Left cardiac atrium (tissue), 4 donors: ENCODE results near the gene CBLN3. TPM values are rescaled to one million over a fixed set of nuclear protein-coding genes. Genes with fewer than 3 reads are reported as not detected.
"Not testable (repeated sequence)": the region's sequence is repeated elsewhere in the genome, so short reads cannot be mapped to it uniquely, and the experiment has no call there.

Source experiments
- ATAC-seq, 2 donors: fragments of 200-7000 bp; cut with Tn5 transposase; one replicate each; pipeline ENCODE4 v1.9.1; 2020; ENCODE audit warnings: mild to moderate bottlenecking in 2 of 2, moderate library complexity in 2 of 2
- DNase-seq: peaks from one replicate; pipeline ENCODE4 v3.0.0-alpha.2; 2020
- intact Hi-C, 2 donors: fragments of 100-400 bp; cut with DNase I; formaldehyde crosslinking; loops; one replicate each; pipeline versions ENCODE4 v1.14.1 to v1.15.1; 2022 to 2023
- long read RNA-seq: library from polyadenylated mRNA; unstranded; transcript quantifications from one replicate; pipeline ENCODE4 v2.0.0, GENCODE V29; 2021
- total RNA-seq, 2 donors: library from RNA; stranded (reverse); fragmentation: NEBNext Ultra II Directional; extraction: Animal tissue kit (Norgen Biotek cat#: 25700); gene quantifications; one replicate each; pipeline ENCODE4 v1.2.1, GENCODE V29; 2021
- donor health status: DM: no; HTN: yes; CAD: no.
- donor health status: DM: no; HTN: yes; CAD: no; lungs with severe emphysema.
- donor health status: DM: yes; HTN: yes; CAD: no.
- donor health status: Dilated cardiomyopathy.

CBLN3 gene
- 1 to 10 TPM; 2.2 to 2.5 TPM for total RNA-seq
- long read RNA-seq: 0 reads

DNA sequence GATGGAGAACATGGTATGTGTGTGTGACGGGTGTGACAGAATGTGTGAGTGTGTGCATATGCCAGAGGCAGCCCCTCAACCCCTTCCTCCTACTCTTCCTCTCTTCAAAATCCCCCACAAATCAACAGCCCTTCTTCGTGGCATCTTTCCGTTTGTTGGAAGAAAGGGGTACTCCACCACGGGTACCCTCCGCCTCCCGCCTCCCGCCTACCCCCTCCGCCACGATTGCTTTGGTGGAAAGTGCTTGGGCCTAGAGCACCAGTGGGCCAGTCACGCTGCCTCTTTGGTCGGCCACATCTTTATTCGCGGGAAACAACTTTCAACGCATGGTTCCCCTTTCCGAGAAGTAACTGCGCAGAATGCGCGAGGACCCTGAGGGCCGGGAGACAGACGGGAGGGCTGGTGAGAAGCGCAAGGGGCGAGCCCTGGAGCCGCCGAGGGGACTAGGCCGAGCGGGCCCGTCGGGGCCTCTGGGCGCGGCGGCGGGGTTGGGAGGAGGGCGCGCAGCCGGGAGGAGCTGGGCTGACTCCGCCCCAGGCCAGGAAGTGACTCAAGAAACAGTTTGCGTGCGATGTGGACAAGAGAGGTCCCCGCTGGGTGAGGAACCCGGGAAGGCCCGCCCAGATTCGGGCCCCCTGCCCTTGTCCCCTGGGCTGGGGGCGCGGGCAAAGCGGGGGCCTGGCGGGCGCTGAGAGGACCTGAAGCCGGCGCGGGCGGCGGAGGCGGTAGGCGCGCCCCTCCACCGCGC is at the start of gene CBLN3, which contains the start of gene KHNYN:
Gene CBLN3, minus strand, starts transcription at position 274 of the 748 bp plus-strand sequence. CDS start 614 bp downstream, outside the sequence.
Gene KHNYN, plus strand, starts transcription at position 560 of the 748 bp plus-strand sequence. CDS start 777 bp downstream, outside the sequence.
- peak; percentile 94 for DNase-seq
- intact Hi-C loops: loop anchor here (2.0 to 5.0 kb wide), 3 partner anchors 61 to 97 kb away; partner anchors contain the start of gene NFATC4 (in 2 of the 2)
- ATAC-seq: peak; percentile 82 to 92

DNA sequence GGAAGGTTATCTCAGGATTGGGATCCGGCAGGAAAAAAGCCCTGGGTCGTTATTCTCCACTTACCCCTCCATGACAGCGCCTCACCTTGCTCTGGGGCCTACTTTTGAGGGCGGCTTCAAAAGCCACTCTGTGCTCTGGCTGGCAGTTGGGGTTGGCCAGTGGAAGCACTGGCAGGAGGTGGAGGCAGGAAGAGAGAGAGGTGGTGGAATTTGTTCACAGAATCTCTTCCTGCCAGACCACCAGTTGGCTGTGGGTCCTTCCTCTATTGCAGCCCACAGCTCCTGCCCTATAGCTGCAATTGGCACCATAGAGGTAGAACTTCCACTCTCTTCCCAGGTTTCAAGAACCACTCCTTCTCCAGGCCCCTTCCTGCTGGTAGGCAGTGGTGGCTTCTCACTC is 45.8 kb upstream of the CBLN3 start:
- no peak for DNase-seq
- intact Hi-C loops: no loop called here
- no peak for ATAC-seq

- DNase-seq (no peak), ATAC-seq (no peak)
- intact Hi-C loops: no loop called here
Measured at GRCh38 chr14:24473211-24473610, 43.7 kb upstream of the CBLN3 start.

DNA sequence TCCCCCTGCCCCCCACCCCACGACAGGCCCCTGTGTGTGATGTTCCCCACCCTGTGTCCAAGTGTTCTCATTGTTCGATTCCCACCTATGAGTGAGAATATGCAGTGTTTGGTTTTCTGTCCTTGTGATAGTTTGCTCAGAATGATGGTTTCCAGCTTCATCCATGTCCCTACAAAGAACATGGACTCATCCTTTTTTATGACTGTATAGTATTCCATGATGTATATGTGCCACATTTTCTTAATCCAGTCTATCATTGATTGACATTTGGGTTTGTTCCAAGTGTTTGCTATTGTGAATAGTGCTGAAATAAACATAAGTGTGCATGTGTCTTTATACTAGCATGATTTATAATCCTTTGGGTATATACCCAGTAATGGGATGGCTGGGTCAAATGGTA is 41.0 kb upstream of the CBLN3 start:
- DNase-seq, ATAC-seq, intact Hi-C loops: not testable (repeated sequence)

- no peak for ATAC-seq
- no peak for DNase-seq
- intact Hi-C loops: no loop called here
Measured at GRCh38 chr14:24465805-24466204, 36.3 kb upstream of the CBLN3 start.

DNA sequence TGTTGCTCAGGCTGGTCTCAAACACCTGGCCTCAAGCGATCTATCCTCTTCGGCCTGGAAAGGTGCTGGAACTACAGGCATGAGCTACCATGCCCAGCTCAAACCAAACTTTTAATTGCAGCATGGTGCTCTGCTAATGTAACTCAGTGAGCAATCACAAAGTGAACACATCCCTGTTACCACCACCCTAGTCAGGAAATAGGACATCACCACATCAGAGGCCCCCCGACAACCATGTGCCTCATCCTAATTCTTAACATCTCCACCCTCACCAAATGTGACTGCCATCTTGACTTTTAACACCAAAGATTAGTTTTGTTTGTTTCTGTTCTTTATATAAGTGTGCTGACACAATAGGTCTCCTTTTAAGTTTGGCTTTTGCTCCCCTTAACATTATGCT is 35.9 kb upstream of the CBLN3 start:
- ATAC-seq (no peak), DNase-seq (no peak)
- intact Hi-C loops: no loop called here

DNA sequence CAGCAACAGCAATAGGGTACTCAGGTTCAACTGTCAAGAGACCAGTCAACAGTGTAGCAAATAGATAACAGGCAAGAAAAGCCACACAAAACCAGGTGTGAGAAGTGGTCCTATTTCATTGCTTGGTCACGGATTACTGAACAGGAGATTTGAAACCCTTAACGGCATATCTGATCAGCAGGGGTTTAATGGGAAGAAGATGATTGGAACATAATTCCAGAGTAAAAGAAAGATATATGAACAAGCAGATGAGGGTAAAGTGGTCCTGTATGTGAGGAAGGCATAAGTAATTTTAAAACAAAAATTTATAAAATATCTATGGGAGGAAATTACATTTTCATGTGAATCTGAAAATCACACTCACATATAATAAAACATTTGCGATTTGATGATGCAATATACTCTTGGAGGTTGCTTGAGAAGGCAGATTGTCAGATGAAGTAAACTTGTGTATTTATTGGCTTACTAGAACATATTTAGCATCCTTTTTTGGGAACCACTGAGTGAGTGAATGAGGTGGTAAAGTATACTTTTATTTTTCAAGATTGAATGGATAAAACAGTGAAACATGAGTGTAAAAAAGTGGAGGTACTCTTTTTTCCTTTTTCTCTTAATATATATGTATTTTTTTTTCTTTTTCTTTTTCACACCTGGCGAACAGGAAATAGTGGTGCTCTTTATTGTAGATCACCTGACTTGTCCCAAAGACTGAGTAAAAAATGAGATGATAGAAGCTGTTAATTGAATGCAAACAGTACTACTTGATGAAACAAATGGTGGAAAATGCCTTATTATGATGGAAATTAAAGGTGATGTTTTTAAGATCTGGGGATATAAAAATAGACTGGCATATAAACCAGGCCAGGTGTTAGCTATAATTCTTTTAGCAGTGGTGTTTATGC is 34.7 kb upstream of the CBLN3 start:
- no peak for DNase-seq
- intact Hi-C loops: no loop called here
- no peak for ATAC-seq

GRCh38 chr14:24463017-24463883 is 33.8 kb upstream of the CBLN3 start:
- intact Hi-C loops: no loop called here
- no peak for DNase-seq
- ATAC-seq: no peak

GRCh38 chr14:24461336-24461735 is 31.9 kb upstream of the CBLN3 start:
- intact Hi-C loops: no loop called here
- DNase-seq (no peak), ATAC-seq (no peak)

GRCh38 chr14:24459331-24459730 is 29.9 kb upstream of the CBLN3 start:
- intact Hi-C loops: no loop called here
- DNase-seq (no peak), ATAC-seq (no peak)

GRCh38 chr14:24458736-24459135 is 29.3 kb upstream of the CBLN3 start:
- no peak for ATAC-seq
- intact Hi-C loops: no loop called here
- DNase-seq: no peak

DNA sequence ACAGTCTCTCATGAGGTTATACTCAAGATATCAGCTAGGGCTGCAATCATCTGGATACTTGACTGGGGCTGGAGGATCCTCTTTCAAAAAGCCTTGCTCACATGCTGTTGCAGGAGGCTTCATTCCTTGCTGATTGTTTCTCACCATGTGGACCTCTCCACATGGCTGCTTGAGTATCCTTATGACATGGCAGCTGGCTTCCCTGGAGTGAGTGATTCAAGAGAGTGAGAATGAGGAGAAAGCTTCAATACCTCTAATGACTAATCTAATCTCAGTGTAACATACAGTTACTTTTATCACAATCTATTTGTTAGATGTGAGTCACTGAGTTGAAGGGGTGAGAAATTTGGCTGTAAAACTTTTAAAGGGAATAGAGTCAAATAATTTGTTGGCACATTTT is 27.5 kb upstream of the CBLN3 start:
- DNase-seq: no peak
- ATAC-seq: no peak
- intact Hi-C loops: no loop called here

DNA sequence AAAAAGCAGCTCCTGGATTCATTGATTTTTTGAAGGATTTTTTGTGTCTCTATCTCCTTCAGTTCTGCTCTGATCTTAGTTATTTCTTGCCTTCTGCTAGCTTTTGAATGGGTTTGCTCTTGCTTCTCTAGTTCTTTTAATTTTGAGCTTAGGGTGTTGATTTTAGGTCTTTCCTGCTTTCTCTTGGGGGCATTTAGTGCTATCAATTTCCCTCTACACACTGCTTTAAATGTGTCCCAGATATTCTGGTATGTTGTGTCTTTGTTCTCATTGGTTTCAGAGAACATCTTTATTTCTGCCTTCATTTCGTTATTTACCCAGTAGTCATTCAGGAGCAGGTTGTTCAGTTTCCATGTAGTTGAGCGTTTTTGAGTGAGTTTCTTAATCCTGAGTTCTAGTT is 21.4 kb upstream of the CBLN3 start:
- DNase-seq, ATAC-seq, intact Hi-C loops: not testable (repeated sequence)

DNA sequence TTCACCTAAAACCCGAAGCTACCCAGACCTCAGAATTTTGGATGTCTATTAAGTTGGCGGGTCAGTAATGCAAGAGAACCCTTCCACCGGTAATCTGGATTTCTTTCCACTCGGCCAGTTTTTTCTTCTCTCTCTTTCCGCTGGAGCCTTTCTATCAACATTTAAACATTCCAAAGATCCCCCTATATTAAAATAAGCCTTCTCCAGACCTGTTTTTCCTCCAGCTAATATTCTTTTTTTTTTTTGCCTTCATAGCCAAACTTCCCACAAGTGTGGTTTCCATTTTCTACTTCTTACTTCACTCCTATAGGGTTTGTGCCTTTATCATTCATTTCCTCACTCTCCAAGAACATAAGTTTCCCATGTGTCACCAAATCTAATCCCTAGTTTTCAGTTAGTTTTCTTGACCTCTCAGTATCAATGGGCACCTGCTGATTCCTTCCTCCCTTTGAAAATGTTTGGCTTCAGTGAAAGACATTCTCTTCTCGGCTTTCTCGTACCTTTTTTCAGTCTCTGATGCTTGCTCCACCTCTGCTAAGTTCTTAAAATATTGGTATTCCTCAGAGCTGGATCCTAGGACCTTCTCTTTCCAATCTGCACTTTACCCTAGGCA is 13.7 kb upstream of the CBLN3 start:
- ATAC-seq: no peak
- intact Hi-C loops: no loop called here

DNA sequence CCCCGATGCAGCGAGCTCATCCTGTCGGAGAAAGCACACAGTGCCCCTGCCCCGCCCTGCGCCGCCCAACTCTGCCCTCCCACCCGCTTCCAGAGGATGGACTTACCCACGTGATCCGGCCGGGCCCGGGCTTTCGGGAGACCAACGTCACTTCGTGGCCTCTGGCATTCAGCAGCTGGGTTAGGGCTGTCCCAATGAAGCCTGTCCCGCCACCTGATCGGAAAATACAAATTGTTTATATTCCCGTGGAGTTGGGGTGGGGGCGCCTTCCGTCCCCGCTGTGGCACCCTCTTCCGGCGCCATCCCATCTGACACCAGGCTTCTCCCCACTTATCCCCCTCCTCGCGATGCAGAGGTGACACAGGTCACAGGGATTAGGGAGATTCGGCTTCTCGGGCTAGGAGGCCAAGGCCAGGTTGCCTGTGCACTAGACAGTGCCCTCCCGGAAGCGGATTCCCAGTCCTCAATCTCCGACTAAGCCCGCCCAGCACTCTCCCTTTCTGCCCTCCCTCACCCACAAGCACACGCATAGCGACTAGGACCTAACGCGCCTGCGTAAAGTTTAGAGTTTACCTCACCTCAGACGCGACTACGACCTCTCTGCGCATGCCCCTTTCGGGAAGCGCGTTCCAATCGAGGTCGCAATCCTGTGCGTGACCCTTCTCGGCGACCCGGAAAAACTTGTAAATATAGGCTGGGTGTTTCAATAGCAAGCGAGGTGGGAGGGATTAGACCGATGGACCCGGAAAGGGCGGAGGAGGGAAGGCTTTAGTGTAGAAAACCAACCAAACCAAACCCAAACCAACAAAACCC is 13.0 kb upstream of the CBLN3 start, which contains the start of gene SDR39U1:
Gene SDR39U1, minus strand, starts transcription at position 537 of the 813 bp plus-strand sequence. Its CDS starts 7 bp downstream, at position 530.
- ATAC-seq (peak; percentile 93), DNase-seq (peak; percentile 98)
- intact Hi-C loops: no loop called here

More for the DNA sequence above, 13.7 kb upstream of the CBLN3 start:
- no peak for DNase-seq

DNA sequence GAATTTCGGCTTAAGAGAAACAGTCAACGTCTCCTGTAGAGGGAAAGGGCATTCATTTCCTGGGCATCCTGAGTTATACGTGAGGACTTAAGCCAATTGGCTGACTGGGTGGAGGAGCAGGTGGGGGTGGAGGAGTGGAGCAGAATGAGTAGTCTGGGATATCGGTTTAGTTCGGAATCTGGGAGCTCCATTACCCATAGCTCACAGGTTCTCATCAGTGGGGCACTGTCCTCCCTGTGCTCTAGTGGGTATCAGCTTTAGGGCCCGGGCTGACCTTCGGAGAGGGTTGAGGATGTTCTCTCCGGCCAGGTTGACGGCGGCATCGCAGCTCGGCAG is 12.4 kb upstream of the CBLN3 start:
- DNase-seq: no peak

GRCh38 chr14:24441485-24441884 is 12.0 kb upstream of the CBLN3 start:
- intact Hi-C loops: no loop called here
- no peak for DNase-seq
- ATAC-seq: no peak

More for the DNA sequence above, 12.4 kb upstream of the CBLN3 start:
- peak in 1 of 2 donors; percentile 2 for ATAC-seq
- intact Hi-C loops: no loop called here
